Measurements from ENCODE around the gene HCRTR1. TPM values are rescaled to one million over a fixed set of nuclear protein-coding genes. Genes with fewer than 3 reads are reported as not detected.
A peak's percentile ranks its signal among the peaks of the same experiment; 100 is the strongest.

Gene HCRTR1
- polyA plus RNA-seq, 4 donors = 0.18 to 0.31 (median 0.19) TPM; not detected in 1

DNA sequence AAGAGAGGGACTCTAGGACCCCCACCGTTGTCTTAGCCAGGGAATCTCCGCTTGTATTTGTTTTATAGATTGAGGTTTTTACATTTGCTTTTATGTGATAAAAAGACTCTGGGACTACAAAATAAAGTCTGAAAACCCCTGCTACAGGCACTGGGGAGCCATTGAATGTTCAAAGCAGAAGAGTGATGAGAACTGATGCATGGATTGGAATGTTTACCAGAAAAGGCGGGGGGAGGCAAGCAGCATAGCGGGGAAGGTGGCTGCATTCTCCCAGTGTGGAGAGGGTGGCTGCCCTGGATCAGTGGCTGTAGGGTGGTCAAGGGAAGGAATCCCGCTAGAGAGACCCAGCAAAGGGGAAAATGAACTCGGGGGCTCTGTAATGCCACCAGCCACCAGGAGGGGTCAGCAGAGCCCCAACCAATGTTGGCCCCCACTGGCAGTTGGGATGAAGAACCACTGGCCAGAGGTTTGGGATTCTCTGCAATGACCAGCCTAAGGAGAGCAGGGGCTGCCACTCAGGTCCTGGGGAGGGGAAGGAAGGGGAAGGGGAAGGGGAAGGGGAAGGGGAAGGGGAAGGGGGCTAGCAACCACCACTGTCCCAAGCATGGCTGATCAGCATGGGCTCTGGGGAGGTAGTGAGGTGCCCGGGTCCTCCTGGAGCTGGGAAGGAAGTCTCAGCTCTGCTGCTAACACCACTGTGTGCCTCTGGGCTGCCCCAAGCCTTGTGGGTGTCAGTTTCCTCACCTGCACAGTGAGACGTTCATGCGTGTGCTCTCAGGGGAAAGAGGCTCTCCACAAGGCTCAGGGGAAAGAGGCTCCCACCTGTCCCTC is 46.3 kb downstream of the HCRTR1 start:
- no peak for DNase-seq (ENCODE audit: low read depth in 4 of 4, low spot score in 3 of 4)

DNA sequence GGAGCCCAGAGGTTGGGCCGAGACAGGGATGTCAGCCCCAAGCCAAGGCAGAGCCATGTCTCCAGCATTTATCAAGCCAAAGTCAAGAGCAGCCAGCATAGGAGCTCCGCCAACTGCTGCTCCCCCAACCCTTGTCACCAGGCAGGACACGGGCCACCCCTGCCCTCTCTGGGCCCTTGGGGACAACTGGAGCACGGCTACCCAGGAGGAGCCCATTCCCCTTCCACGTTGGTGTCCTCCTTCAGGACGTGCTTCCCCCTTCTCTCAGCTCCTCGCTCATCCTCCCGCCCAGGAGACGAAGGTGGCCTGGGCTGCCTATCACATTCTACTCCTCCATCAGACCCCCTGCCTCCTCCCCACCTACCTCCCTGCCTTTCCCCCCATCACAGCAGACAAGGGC is 47.0 kb downstream of the HCRTR1 start:
- no peak for DNase-seq (ENCODE audit: low read depth in 4 of 4, low spot score in 3 of 4)

DNA sequence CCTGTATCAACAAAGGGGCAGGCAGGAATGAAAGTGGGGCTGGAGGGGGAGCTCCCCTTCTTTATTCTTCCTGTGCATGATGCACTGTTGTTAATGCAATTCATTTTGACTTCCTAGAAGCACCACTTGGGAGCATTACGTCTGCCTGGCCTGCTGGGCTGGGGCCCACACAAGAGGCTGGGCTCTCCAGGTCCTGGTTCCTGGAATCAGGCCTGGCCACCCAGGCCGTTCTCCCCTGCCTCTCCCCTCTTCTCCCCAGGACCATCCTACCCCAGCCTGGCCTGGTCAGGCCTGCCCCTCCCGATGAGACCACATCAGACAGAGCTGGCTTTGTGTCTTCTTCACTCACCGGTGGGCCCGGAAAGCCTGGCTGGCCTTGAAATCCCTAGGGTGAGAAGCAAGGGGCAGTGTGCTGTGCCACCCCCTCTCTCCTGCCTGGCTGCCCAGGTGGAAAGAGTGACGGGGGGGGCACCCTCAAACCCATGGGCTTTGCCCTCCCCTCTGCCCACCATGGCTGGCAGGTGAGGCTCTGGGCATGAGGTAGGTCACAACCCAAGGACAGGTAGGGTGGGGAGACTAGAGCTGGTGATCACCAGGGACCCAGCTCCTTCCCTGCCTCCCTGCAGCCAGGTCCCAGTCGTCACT is 47.9 kb downstream of the HCRTR1 start:
- DNase-seq (ENCODE audit: low read depth in 4 of 4, low spot score in 3 of 4) = no peak

DNA sequence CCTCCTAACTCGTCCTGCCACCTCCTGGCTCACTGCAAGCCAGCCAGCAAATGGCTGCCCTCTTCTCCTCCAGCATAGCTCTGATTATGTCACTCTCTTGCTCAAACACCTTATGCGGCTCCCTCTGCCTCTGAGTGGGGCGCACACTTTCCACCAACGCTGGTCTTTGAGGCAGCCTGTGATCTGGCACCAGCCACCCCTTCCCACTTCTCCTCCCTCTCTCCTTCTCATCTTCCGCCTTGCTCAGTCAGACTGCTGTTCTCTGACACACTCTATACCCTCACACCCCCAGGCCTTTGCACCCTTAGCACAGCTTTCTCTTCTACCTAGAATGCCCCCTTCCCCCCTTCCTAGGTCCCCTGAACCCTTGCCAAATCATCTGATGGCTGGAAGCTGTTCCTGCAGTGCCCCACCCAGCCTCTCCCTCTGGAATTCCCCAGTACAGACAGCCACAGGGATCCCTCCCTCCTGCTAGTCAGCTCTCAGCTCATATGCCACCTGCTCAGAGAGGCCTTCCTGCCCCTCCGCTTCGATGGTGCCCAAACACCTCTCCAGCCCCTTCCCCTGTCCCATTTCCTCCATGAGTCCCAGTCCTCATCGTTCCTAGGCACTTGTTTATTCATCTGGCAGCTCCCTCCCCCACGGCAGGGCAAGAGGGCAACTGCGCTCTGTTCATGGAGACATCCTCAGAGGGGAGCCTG is 48.9 kb downstream of the HCRTR1 start:
- DNase-seq (ENCODE audit: low read depth in 4 of 4, low spot score in 3 of 4) = no peak

DNA sequence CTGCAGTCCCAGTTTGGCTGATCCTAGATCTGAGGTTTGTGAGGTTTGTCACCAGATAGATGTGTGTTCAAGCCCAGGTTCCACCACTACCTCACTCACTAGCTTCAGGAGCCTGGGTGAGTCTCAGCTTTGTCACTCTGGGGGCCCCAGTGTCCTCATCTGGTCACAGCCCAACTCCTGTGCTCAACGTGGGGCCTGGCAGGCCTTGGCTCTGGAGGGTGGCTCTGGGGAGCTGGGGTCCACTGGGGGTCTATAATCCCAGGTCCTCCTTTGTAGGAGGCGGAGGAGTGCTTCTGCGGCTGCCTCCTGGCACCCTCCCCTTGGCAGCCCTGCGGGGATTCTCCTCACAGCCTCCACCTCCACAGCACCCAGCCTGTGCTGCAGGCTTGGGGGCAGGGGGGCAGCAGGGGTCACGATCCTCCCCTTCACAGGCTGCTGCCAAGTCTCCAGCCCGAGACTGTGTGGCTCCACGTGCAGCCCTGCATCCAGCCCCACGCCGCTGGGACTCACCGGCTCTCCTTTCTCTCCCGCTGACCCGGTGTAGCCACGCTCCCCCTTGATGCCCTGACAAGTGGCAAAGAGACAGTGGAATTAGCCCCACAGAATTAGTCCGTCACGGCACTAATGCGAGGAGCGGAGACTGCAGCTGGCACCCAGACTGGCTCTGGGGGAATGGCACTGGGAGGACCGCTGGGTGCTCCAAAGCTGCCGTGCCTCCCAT is 49.7 kb downstream of the HCRTR1 start:
- DNase-seq (ENCODE audit: low read depth in 4 of 4, low spot score in 3 of 4) = no peak

DNA sequence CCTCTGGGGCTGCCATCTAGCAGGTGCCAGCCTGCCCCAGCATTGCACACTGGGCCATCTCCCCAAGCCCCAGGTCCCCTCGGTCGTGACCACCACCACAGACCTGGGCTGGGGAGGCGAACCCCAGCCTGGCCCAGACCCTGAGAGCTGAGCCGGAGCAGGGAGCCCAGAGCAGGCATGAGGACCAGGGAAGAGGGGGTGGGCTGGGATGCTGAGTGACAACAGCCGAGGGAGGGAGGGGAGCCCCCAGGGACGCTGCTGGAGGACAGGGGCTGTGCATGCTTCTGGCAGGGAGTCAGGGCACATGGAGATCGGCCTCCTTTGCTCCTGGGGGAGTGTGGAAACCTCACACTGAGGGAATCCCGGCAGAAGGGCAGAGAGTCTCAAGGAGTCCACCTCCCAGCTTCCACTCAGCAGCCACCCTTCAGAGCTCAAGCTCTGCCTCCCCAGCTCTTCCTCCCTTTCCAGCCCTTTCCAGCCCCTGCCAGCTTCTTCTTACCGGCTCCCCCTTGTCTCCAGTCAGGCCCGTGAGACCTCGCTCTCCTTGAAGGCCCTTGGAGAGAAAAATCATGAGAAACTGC is 50.9 kb downstream of the HCRTR1 start:
- DNase-seq (ENCODE audit: low read depth in 4 of 4, low spot score in 3 of 4) = no peak

DNA sequence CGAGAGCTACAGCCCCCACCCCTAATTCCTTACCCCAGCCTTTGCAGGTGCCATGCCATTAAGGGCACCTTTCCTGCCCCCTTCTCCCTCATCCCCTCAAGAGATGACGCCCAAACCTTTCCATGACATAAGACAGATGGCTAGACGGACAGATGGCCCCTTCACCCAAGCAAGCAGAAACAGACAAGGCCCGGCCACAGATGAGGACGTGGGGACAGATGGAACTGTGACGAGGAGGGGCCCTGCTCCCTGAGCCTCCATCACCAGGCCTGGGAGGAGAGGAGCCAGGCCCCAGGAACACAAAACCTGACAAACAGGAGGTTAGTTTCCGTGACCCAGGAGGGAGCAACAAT is 51.9 kb downstream of the HCRTR1 start:
- DNase-seq (ENCODE audit: low read depth in 4 of 4, low spot score in 3 of 4) = no peak

DNA sequence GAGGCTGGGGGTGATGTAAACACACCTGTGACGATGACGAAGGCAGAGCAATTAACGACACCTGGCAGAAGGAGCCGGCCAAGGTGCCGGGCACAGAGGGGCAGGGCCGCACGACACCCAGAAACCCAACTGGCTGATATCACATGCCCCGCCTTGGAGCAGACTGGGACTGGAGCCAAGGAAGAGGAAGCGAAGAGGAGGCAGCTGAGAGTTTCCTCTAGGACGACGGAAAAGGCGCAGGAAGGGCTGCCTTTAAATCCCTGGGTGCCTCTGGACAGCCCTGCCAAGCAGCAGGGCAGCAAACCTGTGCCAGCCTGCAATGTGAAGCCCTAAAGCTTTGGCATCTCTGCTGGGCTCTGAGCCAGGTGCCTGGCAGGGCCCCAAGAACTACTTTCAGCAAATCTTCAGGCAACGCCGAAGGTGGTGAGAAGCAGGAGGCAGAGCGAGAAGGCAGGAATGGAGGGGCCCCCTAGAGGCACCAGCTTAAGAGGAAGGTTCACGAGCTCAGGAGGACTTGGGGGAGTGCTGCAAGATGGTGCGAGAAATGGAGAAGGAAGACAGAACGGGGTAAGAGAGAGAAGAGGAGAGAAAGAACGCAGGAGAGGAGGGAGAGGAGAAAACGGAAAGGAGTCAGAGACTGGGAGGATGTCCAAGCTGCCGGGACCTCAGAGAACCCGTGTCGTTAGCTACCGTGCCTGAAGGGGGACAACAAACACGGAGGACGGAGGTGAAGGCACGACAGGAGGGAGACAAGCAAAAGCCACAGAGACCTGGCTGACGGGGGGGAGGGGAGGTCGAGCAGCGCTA is 52.5 kb downstream of the HCRTR1 start:
- DNase-seq (ENCODE audit: low read depth in 4 of 4, low spot score in 3 of 4) = peak in 3 of 4 donors; percentile 36 to 38 (median 38)

DNA sequence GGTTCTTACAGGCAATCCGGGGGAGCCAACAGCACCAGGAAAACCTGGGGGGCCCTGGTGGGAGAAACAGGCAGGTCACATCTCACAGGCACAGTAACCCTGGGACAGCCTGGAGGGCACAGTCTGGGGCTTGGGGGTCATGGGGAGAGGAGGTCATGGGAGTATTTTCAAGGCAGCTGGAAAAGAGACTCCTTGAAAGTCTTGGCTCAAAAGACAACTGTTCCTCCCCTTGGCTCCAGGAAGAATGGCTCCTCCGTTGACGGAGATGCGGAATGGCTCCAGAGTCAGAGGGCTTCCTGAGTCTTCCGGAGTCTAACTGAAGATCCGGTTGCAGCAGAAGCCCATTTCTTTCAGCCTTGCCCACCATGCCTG is 53.1 kb downstream of the HCRTR1 start:
- DNase-seq (ENCODE audit: low read depth in 4 of 4, low spot score in 3 of 4) = no peak

DNA sequence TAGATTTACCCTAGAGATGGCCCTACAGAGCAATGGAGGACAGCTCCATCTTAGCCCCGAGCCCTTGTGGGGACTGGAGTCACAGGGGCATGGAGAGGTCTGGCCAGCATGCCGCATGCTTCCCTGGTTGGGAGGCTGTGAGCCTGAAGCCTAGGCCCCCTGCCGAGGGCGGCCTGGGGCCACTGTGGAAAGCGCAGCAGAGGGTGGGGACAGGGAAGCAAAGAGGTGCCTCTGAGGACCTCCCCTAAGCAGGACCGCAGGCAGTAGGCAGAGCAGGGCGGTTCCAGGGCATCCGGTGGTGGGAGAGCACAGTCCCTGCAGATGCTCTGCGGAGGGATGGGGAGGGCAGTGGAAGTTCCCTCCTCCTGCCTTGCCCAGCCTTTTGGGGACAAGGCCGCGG is 53.7 kb downstream of the HCRTR1 start:
- DNase-seq (ENCODE audit: low read depth in 4 of 4, low spot score in 3 of 4) = no peak

DNA sequence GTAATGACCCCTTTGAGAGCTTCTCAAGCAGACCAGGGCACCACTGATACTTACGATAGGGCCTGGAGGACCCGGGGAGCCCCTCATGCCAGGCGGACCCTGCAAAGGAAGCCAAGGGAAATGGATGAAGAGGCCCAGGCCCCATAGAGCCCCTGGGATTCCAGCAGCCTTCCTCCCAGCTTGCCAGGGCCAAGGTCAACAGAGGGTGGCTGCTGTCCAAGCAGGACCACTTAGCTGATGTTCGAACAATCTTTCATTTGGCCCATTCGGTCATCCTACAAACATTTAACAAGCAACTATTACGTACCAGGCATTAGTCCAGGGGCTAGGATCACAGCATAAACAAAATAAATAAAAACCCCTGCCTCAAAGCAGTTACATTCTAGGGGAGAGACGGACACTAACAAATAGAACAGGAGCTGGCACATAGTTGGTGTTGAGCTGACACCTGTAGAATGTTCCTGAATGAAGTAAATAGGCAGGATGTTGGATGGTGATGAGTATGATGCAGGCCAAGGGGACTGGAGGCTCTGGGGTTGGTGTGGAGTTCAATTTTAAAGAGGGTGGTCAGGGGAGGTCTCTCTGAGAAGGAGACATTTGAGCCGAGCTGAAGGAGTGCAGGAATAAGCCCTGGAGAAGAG is 54.2 kb downstream of the HCRTR1 start:
- DNase-seq (ENCODE audit: low read depth in 4 of 4, low spot score in 3 of 4) = no peak

DNA sequence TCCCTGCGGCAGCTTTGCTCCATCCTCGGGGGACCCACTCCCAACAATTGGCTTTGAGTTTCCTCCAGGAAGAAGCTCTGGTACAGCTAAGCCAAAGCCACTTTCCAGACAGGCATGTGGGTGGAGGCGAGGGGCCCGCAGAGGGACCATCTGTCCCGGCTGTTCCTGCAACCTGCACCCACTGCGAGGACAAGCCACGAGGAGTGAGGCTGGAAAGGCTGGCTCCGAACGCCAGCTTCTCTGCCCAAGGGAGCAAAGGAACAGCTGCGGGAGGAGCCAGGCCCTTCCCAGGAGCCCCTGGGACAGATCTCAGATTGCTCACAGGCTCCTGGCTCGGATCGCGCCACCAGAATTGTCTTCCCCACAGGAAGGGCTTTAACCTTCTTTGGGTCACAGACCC is 55.5 kb downstream of the HCRTR1 start:
- DNase-seq (ENCODE audit: low read depth in 4 of 4, low spot score in 3 of 4) = no peak

DNA sequence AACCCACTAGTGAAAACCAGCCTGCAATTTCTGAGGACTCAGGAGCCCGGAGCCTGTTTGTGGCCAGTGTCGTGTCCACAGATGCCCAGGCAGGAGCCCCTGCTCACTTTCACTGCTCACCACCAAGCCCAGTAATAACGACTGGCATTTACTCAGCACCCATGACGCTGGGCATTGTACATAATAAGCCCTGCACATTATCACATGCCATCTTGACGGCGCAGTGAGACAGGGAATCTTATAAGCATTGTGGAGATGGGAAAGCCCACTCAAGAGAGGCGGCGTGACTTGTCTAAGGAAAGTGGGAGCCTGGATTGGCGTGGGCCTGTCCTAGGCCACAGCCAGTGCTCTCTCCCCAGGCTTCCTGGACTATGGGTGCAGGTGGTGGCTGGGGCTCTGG is 55.9 kb downstream of the HCRTR1 start:
- DNase-seq (ENCODE audit: low read depth in 4 of 4, low spot score in 3 of 4) = no peak

DNA sequence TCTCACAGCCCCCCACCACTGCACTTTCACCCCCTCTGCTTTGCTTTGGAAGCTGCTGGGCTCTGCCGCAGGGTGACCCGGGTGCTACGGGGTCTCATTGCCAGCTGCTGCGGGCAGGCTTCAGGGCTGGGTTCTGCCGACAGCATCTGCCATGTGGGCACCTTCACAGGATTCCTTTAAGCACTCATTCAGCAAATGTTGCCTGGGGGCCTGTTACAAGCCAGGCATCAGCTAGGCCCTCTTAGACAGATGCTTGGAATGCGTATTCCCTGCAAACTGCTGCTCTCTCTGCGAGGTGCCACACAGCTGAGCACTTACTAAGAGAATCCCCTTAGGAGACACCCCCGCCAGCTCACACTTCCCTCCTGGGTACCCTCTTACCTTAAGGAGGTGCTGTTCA is 57.1 kb downstream of the HCRTR1 start:
- DNase-seq (ENCODE audit: low read depth in 4 of 4, low spot score in 3 of 4) = no peak

DNA sequence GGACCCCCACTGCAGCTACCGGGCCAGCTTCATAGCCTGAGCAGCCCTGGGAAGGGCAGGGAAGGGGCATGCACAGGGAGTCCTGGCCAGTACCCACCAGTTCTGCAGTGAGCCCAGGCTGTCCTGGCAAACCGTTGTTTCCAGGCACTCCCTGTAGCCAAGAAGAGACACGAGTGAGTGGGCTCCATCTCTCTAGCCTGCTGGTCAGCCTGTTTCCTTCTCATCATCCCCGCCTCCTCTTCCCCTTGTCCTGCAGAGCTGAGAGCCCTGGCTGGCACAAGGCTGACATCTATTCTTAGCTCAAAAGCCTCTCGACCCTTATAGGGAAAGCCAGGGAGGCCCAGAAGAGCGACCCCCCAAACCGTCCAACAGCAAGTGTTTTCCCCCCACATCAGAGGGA is 57.7 kb downstream of the HCRTR1 start:
- DNase-seq (ENCODE audit: low read depth in 4 of 4, low spot score in 3 of 4) = no peak

DNA sequence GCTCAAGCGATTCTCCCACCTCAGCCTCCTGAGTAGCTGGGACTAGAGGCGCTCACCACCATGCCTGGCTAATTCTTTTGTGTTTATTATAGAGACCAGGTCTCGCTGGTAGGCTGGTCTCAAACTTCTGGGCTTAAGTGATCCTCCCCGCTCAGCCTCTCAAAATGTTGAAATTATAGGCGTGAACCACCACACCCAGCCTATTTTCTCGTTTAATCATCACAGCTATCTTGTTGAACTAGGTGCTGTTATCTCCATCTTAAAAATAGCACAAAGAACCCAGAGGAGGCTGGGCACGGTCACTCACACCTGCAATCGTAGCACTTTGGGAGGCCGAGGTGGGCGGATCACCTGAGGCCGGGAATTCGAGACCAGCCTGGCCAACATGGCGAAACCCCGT is 58.3 kb downstream of the HCRTR1 start:
- DNase-seq (ENCODE audit: low read depth in 4 of 4, low spot score in 3 of 4) = no peak
